HEK293 (cell line): ENCODE results near the gene RDH5.

Source experiments
- CTCF ChIA-PET: fragments of 350-600 bp; formaldehyde crosslinking; extraction: SDS; loops from one replicate; lab custom pipeline; 2021; ENCODE audit warnings: antibody characterized with exemption; lab: Yijun Ruan, JAX
- POLR2A ChIA-PET: fragments of 300-600 bp; formaldehyde crosslinking; extraction: SDS; loops from one replicate; lab custom pipeline; 2020; ENCODE audit warnings: antibody characterized with exemption, inconsistent platforms; lab: Yijun Ruan, JAX
- H3K27ac ChIP-seq: fragments of 200-500 bp; sonication (Bioruptor generic); 2 replicates; pipeline ENCODE4 v1.5.1; 2014; ENCODE audit warnings: low read depth, low read length, control low read depth, inconsistent platforms; ENCODE audit errors: extremely low read depth
- H3K36me3 ChIP-seq, 2 experiments: fragments of 200-500 bp in 1 of 2; sonication (Bioruptor generic) in 1 of 2; 1 replicate in 1 of 2; 2 replicates in 1 of 2; pipeline ENCODE4 v1.5.1; 2014 to 2017; ENCODE audit warnings: inconsistent platforms in 2 of 2, low read length in 2 of 2; ENCODE audit not compliant: control insufficient read depth in 2 of 2, insufficient read depth in 1 of 2
- H3K4me1 ChIP-seq: fragments of 200-500 bp; sonication (Bioruptor generic); 2 replicates; pipeline ENCODE4 v1.5.1; 2014; ENCODE audit warnings: mild to moderate bottlenecking, low read length, inconsistent platforms; ENCODE audit not compliant: control insufficient read depth, insufficient read depth
- H3K4me3 ChIP-seq: 2 replicates; pipeline ENCODE4 v1.5.1; 2011; ENCODE audit warnings: low read depth, mild to moderate bottlenecking, control low read depth, low read length, moderate library complexity
- H3K9me3 ChIP-seq: fragments of 200-500 bp; sonication (Bioruptor generic); 2 replicates; pipeline ENCODE4 v1.5.1; 2014; ENCODE audit warnings: low read depth, low read length, inconsistent platforms; ENCODE audit not compliant: control insufficient read depth, insufficient read depth
- GLIS2 ChIP-seq: fragments of 450-650 bp; formaldehyde crosslinking; IDR thresholded peaks from 2 replicates; pipeline ENCODE4 v1.5.1; 2016; ENCODE audit warnings: missing biosample characterization, missing genetic modification characterization
- KLF16 ChIP-seq: fragments of 450-650 bp; formaldehyde crosslinking; IDR thresholded peaks from 2 replicates; pipeline ENCODE4 v1.5.1; 2017; ENCODE audit warnings: missing biosample characterization, missing genetic modification characterization
- KLF7 ChIP-seq: fragments of 450-650 bp; formaldehyde crosslinking; IDR thresholded peaks from 2 replicates; pipeline ENCODE4 v1.5.1; 2016; ENCODE audit warnings: missing biosample characterization, missing genetic modification characterization, borderline replicate concordance
- ZFHX2 ChIP-seq: fragments of 450-650 bp; formaldehyde crosslinking; conservative IDR thresholded peaks from 2 replicates; pipeline ENCODE4 v1.5.1; 2016; ENCODE audit warnings: missing biosample characterization, missing genetic modification characterization
- ZFP3 ChIP-seq: fragments of 450-650 bp; formaldehyde crosslinking; IDR thresholded peaks from 2 replicates; pipeline ENCODE4 v1.5.1; 2016; ENCODE audit warnings: low read depth, missing biosample characterization, missing genetic modification characterization
- ZNF121 ChIP-seq: fragments of 450-650 bp; formaldehyde crosslinking; IDR thresholded peaks from 2 replicates; pipeline ENCODE4 v1.5.1; 2016; ENCODE audit warnings: missing biosample characterization, missing genetic modification characterization
- ZNF174 ChIP-seq: fragments of 450-650 bp; formaldehyde crosslinking; IDR thresholded peaks from 2 replicates; pipeline ENCODE4 v1.5.0; 2017; ENCODE audit warnings: missing biosample characterization, mild to moderate bottlenecking, missing genetic modification characterization
- ZNF184 ChIP-seq: fragments of 450-650 bp; IDR thresholded peaks from 2 replicates; pipeline ENCODE4 v1.5.1; 2018; ENCODE audit warnings: missing biosample characterization, mild to moderate bottlenecking, missing genetic modification characterization
- ZNF341 ChIP-seq: fragments of 450-650 bp; formaldehyde crosslinking; IDR thresholded peaks from 2 replicates; pipeline ENCODE4; 2016; ENCODE audit warnings: low read depth, missing biosample characterization, missing genetic modification characterization
- ZNF37A ChIP-seq: fragments of 450-650 bp; IDR thresholded peaks from 2 replicates; pipeline ENCODE4 v1.5.1; 2018; ENCODE audit warnings: missing biosample characterization, missing genetic modification characterization
- ZNF514 ChIP-seq: fragments of 450-650 bp; formaldehyde crosslinking; IDR thresholded peaks from 2 replicates; pipeline ENCODE4 v1.5.1; 2016; ENCODE audit warnings: missing biosample characterization, missing genetic modification characterization
- ZNF558 ChIP-seq: fragments of 450-650 bp; formaldehyde crosslinking; IDR thresholded peaks from 2 replicates; pipeline ENCODE4 v1.5.1; 2016; ENCODE audit warnings: missing biosample characterization, missing genetic modification characterization
- ZNF610 ChIP-seq: fragments of 450-650 bp; formaldehyde crosslinking; IDR thresholded peaks from 2 replicates; pipeline ENCODE4 v1.5.1; 2016; ENCODE audit warnings: missing biosample characterization, missing genetic modification characterization, borderline replicate concordance
- TF ChIP-seq, protein P1 (sequence below): fragments of 450-650 bp; formaldehyde crosslinking; conservative IDR thresholded peaks from 2 replicates; pipeline ENCODE4 v1.5.1; 2016; ENCODE audit warnings: low read depth, missing biosample characterization, missing genetic modification characterization
- TF ChIP-seq, protein P2 (sequence below): IDR thresholded peaks from 2 replicates; pipeline ENCODE4 v1.6.1; 2011; ENCODE audit warnings: mild to moderate bottlenecking, low read depth, low read length, borderline replicate concordance
- TF ChIP-seq, protein P3 (sequence below): fragments of 450-650 bp; formaldehyde crosslinking; IDR thresholded peaks from 2 replicates; pipeline ENCODE4 v1.5.1; 2016; ENCODE audit warnings: missing biosample characterization, missing genetic modification characterization
- TF ChIP-seq, protein P4 (sequence below): sonication (generic); formaldehyde crosslinking; IDR thresholded peaks from 2 replicates; pipeline ENCODE4 v1.8.1; 2022; ENCODE audit warnings: mild to moderate bottlenecking, moderate library complexity, missing genetic modification reagents
- TF ChIP-seq, protein P5 (sequence below): fragments of 450-650 bp; formaldehyde crosslinking; IDR thresholded peaks from 2 replicates; pipeline ENCODE4 v1.5.1; 2016; ENCODE audit warnings: missing biosample characterization, missing genetic modification characterization, borderline replicate concordance
- TF ChIP-seq, protein P6 (sequence below): fragments of 450-650 bp; formaldehyde crosslinking; IDR thresholded peaks from 2 replicates; pipeline ENCODE4; 2016; ENCODE audit warnings: missing biosample characterization, missing genetic modification characterization

The RDH5 gene

DNA sequence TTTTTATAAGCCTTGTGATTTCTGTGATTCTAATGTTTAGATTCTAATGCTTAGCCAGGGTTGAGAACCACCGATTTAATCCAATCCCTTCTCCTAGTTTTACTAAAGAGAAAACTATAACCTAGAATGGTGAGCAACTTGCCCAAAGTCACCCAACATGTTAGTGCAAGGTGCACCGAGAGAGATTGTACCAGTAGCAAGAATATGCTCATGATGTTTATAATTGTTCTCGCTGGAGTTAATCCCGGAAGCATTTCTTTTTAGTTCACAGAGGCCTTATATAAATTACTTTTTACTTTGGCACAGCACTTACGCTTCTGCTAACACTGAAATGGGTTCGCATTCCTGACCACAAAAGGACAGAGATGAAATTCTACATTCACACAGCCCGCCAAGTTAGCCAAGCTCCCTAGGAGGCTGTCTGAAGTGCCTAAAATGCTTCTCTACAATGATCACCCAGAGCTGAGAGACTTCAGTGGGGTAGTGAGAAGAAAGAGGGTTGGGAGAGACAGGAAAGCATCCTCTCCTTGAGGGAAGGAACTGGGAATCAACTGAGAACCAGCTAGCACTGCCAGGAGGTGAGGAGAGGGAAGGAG lies 4.9 kb upstream of the RDH5 start:
- peaks cover 13% of the 10 kb centered on the region; the same call in 1 of the 2 replicates for H3K4me1 ChIP-seq
- H3K27ac ChIP-seq = peak overlapping the region; percentile 77; the same call in 1 of the 2 replicates
- no peak for TF ChIP-seq GLIS2 (tag by site-specific recombination)
- TF ChIP-seq KLF7 (tag by site-specific recombination) = no peak
- TF ChIP-seq, protein P1, sequence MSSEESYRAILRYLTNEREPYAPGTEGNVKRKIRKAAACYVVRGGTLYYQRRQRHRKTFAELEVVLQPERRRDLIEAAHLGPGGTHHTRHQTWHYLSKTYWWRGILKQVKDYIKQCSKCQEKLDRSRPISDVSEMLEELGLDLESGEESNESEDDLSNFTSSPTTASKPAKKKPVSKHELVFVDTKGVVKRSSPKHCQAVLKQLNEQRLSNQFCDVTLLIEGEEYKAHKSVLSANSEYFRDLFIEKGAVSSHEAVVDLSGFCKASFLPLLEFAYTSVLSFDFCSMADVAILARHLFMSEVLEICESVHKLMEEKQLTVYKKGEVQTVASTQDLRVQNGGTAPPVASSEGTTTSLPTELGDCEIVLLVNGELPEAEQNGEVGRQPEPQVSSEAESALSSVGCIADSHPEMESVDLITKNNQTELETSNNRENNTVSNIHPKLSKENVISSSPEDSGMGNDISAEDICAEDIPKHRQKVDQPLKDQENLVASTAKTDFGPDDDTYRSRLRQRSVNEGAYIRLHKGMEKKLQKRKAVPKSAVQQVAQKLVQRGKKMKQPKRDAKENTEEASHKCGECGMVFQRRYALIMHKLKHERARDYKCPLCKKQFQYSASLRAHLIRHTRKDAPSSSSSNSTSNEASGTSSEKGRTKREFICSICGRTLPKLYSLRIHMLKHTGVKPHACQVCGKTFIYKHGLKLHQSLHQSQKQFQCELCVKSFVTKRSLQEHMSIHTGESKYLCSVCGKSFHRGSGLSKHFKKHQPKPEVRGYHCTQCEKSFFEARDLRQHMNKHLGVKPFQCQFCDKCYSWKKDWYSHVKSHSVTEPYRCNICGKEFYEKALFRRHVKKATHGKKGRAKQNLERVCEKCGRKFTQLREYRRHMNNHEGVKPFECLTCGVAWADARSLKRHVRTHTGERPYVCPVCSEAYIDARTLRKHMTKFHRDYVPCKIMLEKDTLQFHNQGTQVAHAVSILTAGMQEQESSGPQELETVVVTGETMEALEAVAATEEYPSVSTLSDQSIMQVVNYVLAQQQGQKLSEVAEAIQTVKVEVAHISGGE (tag by site-specific recombination) = no peak
- TF ChIP-seq ZNF610 (tag by site-specific recombination) = no peak
- TF ChIP-seq, protein P2, sequence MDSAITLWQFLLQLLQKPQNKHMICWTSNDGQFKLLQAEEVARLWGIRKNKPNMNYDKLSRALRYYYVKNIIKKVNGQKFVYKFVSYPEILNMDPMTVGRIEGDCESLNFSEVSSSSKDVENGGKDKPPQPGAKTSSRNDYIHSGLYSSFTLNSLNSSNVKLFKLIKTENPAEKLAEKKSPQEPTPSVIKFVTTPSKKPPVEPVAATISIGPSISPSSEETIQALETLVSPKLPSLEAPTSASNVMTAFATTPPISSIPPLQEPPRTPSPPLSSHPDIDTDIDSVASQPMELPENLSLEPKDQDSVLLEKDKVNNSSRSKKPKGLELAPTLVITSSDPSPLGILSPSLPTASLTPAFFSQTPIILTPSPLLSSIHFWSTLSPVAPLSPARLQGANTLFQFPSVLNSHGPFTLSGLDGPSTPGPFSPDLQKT = no peak
- TF ChIP-seq, protein P3, sequence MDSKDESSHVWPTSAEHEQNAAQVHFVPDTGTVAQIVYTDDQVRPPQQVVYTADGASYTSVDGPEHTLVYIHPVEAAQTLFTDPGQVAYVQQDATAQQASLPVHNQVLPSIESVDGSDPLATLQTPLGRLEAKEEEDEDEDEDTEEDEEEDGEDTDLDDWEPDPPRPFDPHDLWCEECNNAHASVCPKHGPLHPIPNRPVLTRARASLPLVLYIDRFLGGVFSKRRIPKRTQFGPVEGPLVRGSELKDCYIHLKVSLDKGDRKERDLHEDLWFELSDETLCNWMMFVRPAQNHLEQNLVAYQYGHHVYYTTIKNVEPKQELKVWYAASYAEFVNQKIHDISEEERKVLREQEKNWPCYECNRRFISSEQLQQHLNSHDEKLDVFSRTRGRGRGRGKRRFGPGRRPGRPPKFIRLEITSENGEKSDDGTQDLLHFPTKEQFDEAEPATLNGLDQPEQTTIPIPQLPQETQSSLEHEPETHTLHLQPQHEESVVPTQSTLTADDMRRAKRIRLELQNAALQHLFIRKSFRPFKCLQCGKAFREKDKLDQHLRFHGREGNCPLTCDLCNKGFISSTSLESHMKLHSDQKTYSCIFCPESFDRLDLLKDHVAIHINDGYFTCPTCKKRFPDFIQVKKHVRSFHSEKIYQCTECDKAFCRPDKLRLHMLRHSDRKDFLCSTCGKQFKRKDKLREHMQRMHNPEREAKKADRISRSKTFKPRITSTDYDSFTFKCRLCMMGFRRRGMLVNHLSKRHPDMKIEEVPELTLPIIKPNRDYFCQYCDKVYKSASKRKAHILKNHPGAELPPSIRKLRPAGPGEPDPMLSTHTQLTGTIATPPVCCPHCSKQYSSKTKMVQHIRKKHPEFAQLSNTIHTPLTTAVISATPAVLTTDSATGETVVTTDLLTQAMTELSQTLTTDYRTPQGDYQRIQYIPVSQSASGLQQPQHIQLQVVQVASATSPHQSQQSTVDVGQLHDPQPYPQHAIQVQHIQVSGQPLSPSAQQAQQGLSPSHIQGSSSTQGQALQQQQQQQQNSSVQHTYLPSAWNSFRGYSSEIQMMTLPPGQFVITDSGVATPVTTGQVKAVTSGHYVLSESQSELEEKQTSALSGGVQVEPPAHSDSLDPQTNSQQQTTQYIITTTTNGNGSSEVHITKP = no peak
- TF ChIP-seq ZFHX2 (tag by site-specific recombination) = no peak
- TF ChIP-seq, all 188 proteins: peak for 0
- peak overlapping the region; percentile 83 for H3K4me3 ChIP-seq
- no peaks in the 10 kb centered on the region for H3K9me3 ChIP-seq
- H3K36me3 ChIP-seq = peaks cover 0 to 16% of the 10 kb centered on the region in 2 experiments; a peak in 1 of 3 replicates
- POLR2A ChIA-PET = interaction anchor here (1.0 to 2.7 kb wide), 6 partner anchors 10 to 102 kb away, joined by 3 to 17 read pairs (median 4); partner anchors contain the start of genes CD63, ORMDL2 and SARNP
- CTCF ChIA-PET = interaction anchor here (0.6 to 1.4 kb wide), 6 partner anchors 10 to 281 kb away, joined by 3 to 5 read pairs (median 3); a partner anchor contains a TSS

DNA sequence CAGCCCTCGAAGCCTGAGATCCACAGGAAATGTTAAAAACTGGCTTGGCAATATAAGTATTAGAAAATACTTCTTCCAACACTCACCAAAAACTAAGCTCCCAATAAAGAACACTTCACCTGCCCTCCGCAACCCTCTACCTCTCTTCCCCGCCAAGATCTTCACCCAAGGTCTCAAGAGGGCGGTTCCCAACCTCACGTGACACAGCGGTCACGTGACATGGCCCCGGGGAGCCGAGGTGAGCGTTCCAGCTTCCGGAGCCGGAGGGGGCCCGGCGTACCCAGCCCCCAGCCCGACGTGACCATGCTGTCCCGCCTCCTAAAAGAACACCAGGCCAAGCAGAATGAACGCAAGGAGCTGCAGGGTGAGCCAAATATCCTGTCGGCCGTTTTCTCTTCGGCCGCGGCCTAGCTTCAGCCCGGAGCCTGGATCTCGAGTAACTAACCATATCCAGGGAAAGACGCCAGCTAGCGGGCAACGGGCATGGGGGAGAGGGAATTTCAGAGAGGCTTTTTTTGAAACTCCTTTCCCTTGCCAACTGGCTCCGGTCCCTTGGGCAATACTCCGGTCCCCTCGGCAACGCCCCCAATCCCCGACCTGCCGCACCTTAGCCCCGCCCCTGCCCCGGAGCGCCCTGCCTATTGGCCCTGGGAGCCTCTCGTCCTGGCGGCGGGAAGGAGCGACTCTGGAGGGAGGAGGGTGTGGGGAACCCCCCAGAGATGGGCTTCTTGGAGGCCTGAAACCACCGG lies 4.2 kb upstream of the RDH5 start, which contains the start of gene BLOC1S1:
Gene BLOC1S1, plus strand, starts transcription at position 214 of the 749 bp plus-strand sequence. Its CDS starts 6 bp downstream, at position 220.
- CTCF ChIA-PET = interaction anchor here (0.6 to 3.0 kb wide), 10 partner anchors 10 to 281 kb away, joined by 3 to 21 read pairs (median 3); a partner anchor contains a TSS
- peaks cover 13% of the 10 kb centered on the region; the same call in 1 of the 2 replicates for H3K4me1 ChIP-seq
- TF ChIP-seq ZNF37A (tag by site-specific recombination) = no peak
- TF ChIP-seq ZNF121 (tag by site-specific recombination) = no peak
- no peak for TF ChIP-seq ZFP3
- peak; percentile 58; the same call in 1 of the 2 replicates for TF ChIP-seq ZNF558 (tag by site-specific recombination)
- no peak; the same call in 1 of the 2 replicates for TF ChIP-seq ZFHX2 (tag by site-specific recombination)
- TF ChIP-seq, protein P4, sequence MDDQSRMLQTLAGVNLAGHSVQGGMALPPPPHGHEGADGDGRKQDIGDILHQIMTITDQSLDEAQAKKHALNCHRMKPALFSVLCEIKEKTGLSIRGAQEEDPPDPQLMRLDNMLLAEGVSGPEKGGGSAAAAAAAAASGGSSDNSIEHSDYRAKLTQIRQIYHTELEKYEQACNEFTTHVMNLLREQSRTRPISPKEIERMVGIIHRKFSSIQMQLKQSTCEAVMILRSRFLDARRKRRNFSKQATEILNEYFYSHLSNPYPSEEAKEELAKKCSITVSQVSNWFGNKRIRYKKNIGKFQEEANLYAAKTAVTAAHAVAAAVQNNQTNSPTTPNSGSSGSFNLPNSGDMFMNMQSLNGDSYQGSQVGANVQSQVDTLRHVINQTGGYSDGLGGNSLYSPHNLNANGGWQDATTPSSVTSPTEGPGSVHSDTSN = no peak
- peak; percentile 45; the same call in 1 of the 2 replicates for TF ChIP-seq ZNF184 (tag by site-specific recombination)
- peak; percentile 100 for TF ChIP-seq KLF16 (tag by site-specific recombination)
- no peak for TF ChIP-seq ZNF514
- TF ChIP-seq ZNF174 (tag by site-specific recombination) = no peak
- no peak for TF ChIP-seq ZNF341
- TF ChIP-seq, protein P5, sequence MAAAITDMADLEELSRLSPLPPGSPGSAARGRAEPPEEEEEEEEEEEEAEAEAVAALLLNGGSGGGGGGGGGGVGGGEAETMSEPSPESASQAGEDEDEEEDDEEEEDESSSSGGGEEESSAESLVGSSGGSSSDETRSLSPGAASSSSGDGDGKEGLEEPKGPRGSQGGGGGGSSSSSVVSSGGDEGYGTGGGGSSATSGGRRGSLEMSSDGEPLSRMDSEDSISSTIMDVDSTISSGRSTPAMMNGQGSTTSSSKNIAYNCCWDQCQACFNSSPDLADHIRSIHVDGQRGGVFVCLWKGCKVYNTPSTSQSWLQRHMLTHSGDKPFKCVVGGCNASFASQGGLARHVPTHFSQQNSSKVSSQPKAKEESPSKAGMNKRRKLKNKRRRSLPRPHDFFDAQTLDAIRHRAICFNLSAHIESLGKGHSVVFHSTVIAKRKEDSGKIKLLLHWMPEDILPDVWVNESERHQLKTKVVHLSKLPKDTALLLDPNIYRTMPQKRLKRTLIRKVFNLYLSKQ = no peak
- TF ChIP-seq, protein P6, sequence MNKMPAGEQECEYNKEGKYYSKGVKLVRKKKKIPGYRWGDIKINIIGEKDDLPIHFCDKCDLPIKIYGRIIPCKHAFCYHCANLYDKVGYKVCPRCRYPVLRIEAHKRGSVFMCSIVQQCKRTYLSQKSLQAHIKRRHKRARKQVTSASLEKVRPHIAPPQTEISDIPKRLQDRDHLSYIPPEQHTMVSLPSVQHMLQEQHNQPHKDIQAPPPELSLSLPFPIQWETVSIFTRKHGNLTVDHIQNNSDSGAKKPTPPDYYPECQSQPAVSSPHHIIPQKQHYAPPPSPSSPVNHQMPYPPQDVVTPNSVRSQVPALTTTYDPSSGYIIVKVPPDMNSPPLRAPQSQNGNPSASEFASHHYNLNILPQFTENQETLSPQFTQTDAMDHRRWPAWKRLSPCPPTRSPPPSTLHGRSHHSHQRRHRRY (tag by site-specific recombination) = 0 out of 2 replicates have a peak, but pooled peaks have one; percentile 33

More for the DNA sequence above, 4.2 kb upstream of the RDH5 start, which contains the start of gene BLOC1S1:
- POLR2A ChIA-PET = interaction anchor here (1.0 to 2.7 kb wide), 7 partner anchors 9 to 102 kb away, joined by 3 to 17 read pairs (median 4); partner anchors contain the start of genes CD63, ORMDL2 and SARNP
- Histone ChIP-seq H3K27ac (peak within 1 kb of the TSS; percentile 77), H3K9me3 (no peaks in the 10 kb centered on the region), H3K4me3 (peak within 1 kb of the TSS; percentile 83), H3K36me3 (peaks cover 0 to 20% of the 10 kb centered on the region in 2 experiments; a peak in 1 of 3 replicates)
